ENCODE measurements around the gene CREBBP.

Gene CREBBP

DNA sequence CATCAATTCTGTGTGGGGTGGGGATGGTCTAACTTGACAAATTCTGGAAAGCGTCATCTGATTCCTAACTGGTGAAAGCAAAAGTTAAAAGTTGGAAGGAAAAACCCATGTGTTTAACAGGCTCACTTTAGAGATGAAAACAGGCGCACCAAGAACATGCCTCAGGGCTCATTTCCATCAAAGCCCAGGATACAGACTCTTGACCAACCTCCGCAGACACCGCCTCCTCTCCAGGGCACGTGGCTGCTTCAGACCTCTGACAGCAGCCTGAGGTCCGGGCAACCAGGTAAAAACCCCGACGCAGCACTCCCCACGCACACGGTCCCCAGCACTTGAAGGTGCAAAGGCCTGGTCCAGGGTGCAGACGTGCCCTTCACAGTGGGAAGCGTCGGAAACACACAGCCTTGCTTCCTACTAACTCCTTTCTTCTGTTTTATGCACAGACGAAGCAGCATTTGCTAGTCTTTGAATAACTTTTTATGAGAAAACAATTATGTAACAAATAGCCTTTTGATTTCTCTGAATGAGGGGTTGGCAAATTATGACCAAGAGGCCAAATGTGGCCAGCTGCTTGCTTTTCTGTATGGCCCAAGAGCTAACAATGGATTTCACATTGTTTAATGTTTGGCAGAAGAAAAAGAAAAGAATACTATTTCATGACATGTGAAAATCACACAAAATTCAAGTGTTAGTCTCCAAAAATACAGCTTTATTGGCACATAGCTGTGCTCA is 119.0 kb downstream of the CREBBP start:
- DNase-seq, result no peak

DNA sequence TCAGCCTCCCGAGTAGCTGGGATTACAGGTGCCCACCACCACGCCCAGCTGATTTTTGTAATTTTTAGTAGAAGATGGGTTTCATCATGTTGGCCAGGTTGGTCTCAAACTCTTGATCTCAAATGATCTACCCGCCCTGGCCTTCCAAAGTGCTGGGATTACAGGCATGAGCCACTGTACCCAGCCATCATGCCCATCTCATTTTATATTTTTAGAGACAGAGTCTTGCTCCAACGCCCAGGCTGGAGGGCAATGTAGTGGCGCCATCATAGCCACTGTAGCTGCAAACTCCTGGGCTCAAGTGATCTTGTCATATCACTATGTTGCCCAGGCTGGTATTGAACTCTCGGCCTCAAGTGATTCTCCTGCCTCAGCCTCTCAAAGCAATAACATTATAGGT is 120.0 kb downstream of the CREBBP start:
- no peak for DNase-seq

DNA sequence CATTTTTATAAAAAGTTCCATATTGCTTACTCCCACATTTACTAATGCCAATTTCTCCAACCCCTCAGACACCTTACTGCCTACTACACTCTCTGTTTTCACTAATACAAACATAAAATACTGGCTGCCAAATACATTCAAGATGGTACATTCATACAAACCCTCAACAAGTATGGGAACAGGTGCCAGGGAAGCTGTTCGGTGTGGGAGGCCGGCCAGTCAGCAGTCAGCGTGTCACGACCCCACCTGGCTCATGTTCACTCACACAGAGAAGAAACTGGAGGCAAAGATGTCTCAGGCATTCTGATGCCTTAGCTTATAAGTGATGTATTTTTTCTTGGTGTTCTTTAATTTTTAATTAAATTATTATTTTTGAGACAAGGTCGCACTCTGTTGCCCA is 120.8 kb downstream of the CREBBP start:
- DNase-seq, result no peak

DNA sequence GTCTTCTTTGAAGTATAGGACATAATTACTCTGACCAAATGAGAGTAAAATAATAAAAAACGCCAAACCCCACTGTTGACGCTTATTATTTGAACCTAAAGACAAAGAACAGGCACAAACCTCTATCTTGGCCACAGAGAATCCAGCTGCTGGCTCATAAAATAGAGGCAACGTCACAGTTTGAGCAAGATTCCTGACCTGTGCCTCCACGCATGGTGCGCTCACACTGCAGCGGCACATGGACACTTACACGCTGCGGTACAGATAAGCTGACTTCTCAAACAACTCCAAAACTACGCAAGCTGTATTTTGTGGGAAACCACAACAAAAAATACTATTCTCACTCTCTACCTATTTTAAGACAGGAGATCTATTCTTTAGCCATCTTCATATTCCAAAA is 124.4 kb downstream of the CREBBP start:
- DNase-seq, result no peak

DNA sequence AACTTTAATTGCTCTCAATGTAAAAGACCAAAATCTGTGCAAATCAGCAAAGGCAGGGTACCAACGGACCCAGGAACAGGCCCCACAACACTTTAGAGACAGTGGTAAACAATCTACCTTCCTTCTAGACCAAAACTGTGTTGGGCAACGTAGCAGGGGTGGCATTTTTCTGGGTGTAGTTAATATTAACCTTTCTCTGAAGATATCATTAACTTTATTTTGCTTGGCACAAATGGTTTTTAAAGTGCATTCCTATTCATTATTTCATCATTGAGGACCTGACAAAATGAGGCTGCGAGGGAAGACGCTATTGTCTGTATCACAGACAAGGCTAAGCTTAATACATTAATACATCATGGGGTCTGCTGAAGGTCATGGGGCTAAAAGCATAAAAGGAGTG is 125.3 kb downstream of the CREBBP start:
- DNase-seq, result no peak

DNA sequence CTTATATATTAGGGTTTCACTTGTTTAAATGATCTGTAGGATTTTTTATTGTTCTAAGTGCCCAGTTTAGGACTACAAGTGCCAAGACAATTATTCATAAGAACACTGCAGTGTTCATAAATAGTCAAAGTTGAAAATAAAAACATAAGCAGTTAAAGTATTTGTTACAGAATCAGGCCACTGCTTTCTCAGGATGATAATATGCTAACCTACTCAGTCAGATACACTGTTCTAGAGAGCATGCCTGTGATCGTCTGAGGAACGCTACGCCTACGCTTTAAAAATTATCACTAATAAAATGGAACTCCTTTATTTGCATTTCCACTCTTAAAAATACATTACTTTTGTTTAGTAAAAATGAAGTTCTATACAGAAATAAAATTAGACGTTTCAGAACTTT is 125.7 kb downstream of the CREBBP start:
- no peak for DNase-seq

DNA sequence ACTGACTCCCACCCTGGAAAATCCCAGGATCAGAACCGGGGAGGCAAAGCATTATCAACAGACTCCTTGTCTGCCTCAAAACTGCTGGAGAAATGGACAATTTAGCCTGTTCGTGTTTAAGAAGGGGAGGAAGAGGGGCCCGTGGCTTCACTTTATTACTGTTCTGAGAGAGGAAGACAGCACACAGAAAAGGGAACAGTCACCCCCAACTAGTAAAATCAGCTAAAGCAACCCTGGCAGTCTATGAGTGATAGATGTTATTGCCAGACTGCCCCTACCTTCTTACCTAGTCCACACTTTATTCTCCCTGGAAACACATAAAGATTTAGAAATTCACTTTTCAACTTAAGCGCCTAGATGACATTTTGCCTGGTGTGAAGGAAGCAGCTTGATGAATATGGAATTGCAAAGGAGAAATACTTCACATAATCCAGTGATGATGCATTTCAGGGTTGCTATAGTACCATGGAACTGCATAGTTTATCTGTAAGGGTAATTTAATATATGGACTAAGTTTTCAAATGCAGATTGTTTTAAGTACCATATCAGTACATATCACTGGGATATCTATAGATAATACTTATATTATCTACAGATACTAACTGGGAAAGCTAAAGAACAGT is 126.3 kb downstream of the CREBBP start:
- no peak for DNase-seq

DNA sequence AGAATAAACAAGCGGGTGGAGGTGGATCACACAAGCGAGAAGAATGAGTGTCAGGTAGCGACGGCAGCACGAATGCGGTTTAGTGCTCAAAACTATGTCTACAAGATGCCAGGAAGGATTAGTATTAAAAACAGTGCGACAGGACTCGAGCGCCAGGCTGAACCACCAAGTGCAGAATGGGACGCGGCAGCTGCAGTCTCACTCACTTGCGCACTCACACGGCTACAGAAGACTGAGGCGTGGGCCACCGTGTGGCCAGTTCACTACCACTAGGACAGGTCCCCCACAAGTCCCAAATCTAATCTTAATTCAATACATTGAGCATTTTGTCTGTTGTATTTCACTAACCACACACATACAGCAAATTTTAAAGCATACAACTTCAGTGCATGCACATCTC is 127.5 kb downstream of the CREBBP start:
- no peak for DNase-seq

DNA sequence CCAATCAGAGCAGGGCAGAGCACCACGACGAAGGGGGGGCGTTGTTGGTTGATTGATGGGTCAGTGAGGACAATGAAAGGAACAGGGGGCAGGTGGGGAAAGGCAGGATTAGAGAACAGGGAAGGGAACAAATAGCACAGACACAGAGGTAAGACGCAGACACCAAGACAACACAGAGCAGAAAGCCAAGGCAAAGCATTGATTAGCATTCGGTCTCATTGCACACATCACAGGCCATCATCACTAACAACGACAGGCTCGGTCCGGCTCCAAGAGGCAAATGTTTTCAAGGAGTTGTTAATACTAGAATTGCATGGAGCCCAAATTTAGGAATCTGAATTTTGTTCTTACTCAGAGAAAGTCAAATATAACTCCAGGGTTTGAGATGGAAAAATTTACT is 128.6 kb downstream of the CREBBP start:
- DNase-seq, result no peak

DNA sequence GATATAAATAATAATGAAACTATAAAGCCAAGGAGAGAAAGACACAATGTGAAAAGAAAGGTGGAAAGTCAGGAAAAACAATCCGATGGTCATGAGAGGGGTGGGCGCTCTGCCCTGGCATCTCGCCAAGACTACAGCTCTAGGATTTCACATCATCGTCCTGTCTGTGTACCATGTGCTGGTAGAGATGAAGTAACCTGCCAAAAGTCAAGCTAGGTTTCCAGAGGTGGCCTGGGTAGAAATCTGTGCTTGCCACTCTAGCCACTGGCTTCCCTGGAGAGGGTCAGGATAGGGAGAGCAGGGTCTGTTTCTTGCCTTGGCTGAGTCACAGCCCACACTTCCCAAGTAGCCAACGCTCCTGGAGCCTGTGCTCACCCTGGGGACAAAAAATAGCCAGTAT is 132.2 kb downstream of the CREBBP start:
- DNase-seq, result no peak

DNA sequence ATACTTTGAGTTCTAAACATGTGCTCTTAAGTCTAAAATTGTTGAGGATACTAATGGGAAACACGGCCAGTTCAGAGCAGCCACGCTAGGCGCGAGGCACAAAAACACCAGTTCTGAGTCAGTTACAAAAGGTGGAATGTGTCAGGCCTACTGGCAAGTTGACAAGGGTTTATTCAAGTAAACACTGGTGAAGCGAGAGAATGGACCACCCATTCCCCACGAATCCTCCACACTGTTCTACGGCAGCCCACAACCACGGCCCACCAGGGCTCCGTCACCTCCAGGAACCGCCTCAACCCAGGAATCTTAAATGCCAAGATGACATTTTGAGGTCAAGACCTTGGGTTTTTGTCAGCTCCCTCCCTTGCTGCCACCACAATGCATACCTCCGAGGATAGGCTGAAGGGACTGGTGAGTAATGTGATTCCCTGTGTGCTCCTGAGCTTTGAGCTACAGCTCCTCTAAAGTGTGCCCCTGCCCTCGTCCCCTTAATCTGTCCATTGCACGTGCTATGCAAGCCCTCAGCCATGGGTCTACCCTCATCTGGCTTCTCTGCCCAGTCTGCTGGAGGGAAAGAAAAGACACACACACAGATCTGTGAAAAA is 134.7 kb downstream of the CREBBP start:
- no peak for DNase-seq

DNA sequence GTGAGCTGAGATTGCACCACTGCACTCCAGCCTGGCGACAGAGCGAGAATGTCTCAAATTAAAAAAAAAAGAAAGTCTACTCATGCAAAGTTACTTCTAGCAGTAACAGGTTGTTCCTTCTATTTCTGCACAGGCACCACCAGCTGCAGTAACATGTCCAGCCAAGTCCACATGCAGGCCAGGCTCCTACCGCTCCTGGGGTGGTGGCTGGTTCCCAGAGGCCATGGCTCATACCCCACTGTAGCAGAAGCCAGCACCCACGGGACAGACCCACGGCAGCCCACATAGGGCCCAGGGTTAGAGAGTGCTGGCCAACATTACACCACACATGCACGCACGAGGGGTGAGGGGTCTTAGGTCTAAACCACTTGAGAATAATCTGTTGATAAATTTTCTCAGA is 136.5 kb downstream of the CREBBP start:
- DNase-seq, result no peak

DNA sequence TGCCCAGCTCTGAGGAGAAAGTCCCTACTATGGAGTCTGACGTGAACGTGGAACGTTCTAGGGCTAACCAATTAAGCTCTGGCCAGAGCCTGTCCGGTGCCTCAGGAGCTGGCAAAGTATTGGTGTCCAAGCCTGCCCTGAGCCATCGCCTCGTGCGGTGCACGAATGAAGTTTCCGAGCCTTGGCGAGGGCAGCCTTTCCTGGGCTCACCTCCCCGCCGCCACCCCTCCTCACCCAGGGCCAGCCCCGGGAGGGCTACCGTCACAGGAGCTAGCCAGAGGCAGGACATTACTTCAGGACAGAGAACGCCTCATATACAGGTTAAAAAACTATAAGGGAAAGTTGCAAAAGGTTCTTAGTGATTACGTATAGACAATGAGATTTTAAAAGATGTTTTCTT is 139.6 kb downstream of the CREBBP start:
- no peak for DNase-seq

DNA sequence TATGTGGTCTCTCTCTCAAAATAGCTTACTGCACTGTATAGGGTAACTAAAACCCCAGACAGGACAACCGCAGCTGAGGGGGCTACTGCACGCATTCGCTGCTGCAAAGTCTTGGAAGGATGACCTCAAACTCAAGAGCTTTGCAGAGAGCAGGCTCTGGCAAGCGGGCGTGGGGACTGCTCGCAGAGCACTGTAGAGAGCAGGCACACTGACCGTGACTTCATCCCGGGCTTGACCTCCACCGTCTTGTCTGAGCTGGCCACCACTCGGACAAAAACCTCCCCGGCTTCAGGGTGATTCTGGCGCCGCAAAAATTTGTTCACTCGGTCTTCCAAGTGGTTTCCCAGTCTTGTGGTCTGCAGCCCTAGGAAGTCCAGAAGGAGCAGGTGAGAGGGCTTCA is 140.3 kb downstream of the CREBBP start:
- DNase-seq, result no peak

DNA sequence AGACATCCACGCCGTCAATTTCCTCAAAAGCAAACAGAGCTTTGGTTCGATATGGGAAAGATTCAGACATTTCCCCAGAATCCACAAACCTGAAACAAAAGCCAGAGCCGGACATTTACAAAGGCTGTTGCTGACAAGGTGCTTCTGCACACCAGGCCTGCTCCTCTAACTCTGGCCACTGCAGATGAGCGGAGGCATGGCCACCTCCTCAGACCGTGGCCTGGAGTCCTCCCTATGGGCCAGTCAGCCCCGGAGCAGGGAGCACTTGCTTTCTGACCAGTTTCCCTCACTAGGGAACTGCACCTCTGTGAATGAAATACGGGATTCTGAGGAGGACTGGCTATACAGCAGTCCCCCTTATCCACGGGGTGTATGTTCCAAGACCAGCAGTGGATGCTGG is 140.9 kb downstream of the CREBBP start:
- DNase-seq, result no peak

DNA sequence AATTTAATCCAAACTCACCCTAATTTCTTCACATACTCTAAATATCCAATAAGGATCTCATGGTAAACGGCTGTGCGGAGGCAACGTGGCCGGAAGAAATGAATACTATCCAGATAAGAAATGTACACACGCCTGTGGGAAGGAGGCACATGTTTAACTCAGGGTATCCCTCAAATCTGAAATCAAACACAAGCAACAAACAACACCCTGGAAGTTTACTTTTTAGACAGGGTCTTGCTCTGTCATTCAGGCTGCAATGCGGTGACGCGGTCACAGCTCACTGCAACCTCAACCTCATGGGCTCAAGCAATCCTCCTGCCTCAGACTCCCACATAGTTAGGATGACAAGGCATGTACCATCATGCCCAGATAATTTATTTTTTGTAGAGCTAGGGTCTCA is 142.0 kb downstream of the CREBBP start:
- DNase-seq, result no peak

DNA sequence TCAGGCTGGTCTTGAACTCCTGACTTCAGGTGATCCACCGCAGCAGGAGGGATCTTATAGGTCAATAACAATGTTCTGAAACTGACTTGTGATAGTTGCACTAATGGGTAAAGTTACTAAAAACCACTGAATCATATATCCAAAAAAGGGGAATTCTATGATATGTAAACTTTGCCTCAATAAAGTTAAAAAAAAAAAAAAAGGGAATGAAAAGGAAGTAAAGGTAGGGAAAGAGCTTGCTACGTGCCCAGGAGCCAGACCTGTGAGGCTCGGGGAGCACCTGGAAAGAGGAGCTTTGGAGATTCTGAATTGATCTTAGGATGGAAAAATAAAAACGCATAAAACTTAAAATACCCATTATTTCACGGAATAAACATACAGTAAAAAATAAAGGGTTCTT is 142.4 kb downstream of the CREBBP start:
- DNase-seq, result no peak

DNA sequence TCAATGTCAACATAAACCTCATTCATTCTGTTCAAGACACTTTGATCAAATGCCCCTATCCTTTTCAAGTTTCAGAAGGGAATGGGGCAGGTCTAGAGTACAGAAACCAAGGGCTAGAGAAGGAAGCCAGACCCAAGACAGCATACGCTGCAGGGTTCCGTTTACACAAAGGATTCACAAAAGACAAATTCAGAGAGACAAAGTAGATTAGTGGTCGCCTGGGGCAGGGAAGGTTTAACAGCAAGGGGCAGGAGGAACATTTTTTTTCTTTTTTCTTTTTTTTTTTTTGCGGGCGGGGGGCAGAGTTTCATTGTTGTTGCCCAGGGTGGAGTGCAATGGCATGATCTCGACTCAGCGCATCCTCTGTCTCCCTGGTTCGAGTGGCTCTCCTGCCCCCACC is 143.3 kb downstream of the CREBBP start:
- no peak for DNase-seq

DNA sequence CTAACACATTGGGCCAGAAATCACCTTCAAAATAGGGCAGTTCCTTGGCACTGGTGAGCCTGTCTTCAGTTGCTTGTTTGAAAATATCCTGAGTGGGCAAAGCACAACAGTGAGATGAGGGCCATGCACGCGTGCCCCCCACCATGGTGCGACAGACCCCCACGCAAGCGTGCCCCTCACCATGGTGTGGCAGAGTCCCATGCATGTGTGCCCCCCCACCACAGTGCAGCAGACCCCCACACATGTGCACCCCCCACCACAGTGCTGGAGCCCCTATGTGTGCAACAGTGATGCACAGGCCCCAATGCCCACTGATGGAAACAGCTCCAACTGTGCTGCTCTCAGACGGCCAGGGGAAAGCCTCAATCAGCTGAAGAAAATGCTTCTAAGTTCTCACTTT is 144.4 kb downstream of the CREBBP start:
- DNase-seq, result no peak

DNA sequence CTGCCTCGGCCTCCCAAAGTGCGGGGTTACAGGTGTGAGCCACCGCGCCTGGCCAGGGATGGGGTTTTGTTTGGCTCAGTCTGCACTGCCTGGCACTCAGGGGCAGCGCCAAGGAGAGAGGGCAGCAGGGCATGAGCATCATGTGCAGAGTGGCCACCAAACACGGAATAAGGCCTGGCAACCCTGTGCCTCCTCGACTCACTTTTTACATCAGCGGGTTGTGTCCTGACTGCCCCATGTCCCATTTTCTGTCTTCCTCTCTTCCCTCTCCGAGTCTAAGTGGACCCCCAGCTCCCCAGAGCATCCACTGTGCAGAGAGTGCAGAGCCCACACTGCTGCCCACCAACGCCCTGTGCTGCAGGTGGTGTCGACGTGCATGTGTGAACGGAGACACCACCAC is 145.0 kb downstream of the CREBBP start:
- no peak for DNase-seq

DNA sequence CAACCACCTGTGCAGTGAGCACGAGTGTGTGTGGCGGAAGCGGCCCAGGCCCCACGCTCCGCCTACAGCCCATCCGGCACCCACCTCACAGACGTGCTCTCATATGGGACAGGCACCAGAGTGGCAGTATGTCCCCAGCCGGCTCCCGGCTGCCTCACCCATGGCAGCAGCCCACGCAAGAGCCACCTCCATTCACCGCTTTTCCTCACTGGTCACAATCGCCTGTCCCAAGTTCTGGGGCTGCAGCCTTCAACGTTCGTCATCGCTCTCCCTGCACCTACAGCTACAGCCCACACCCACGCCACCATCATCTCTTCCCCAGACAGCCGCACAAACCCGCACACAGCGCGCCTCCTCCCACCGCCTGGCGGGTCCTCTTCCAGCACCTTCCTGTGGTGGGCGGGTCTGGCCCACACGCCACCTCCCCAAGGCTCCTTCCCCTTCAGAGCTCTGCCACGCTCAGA is 145.7 kb downstream of the CREBBP start:
- DNase-seq, result no peak

DNA sequence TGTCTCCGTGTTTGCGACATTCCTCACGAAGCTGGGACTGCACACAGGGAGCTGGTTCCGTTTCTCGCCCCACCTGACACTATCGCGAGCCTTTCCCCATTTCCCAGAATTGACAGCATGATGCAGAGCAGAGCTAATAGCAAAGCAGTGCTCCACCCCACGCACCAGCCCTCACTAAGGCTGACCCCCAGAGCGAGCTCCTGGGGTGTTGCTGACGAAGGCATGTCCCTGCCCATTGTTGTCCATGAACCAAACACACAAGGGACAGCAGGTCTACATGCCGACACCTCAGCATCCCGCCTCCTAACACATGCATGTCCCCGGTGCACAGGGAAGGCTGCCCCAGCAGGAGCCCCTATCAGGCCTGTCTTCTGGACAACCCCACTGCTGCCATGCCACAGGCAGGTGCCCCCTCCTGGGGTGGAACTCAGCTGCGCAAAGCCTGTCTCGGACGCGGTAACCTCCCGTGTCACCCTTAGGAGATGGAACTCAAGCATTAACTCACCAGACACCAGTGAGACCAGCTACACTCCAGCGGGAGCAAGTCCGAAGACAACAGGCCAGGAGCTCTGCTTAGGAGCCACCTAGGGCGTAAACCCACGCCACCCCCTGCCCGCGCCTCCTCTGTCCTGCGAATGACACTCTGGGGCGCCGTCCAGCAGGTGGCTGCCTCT is 146.3 kb downstream of the CREBBP start:
- no peak for DNase-seq

DNA sequence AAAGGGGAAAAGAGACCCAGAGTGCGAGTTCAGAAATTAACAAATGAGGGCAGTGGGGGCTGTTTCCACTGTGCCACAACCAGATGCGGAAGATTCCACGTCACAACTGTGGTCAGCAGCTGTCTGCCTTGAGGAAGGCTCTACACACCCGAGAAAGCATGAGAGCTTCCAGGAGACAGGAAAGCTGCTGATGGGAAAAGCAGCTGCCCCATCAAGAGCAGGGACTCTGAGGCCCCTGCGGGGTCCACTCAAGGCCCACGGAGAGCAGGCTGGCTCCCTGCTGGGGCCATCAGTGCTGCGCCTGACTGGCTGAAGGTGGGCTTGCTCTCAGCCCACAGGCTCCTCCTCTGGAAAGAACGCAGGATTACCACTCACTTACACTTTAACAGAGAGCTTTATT is 148.3 kb downstream of the CREBBP start:
- no peak for DNase-seq
